Fibroblast of lung (primary cell): ENCODE measurements around the gene CCDC87. TPM values are rescaled to one million over a fixed set of nuclear protein-coding genes. Genes with fewer than 3 reads are reported as not detected.
A peak's percentile ranks its signal among the peaks of the same experiment; 100 is the strongest.

Experiments used
- DNase-seq, 2 donors: peaks; one replicate each; pipeline versions ENCODE4 v3.0.0 to v3.0.0-alpha.2; 2010; ENCODE audit warnings: low read depth in 2 of 2
- H2AFZ ChIP-seq: 2 replicates; pipeline ENCODE4 v1.5.1; 2012; ENCODE audit warnings: low read length, control low read depth, inconsistent platforms
- H3K27ac ChIP-seq: 2 replicates; pipeline ENCODE4 v1.5.1; 2011; ENCODE audit warnings: low read length, control low read depth; ENCODE audit not compliant: insufficient read depth
- H3K27me3 ChIP-seq: 2 replicates; pipeline ENCODE4 v1.5.1; 2011; ENCODE audit warnings: mild to moderate bottlenecking, low read length; ENCODE audit not compliant: control insufficient read depth, insufficient read depth
- H3K36me3 ChIP-seq: 2 replicates; pipeline ENCODE4 v1.5.1; 2011; ENCODE audit warnings: low read length; ENCODE audit not compliant: control insufficient read depth, insufficient read depth
- H3K4me1 ChIP-seq: 2 replicates; pipeline ENCODE4 v1.5.1; 2011; ENCODE audit warnings: low read length; ENCODE audit not compliant: control insufficient read depth, insufficient read depth; ENCODE audit errors: extremely low read depth
- H3K4me2 ChIP-seq: 2 replicates; pipeline ENCODE4 v1.5.1; 2011; ENCODE audit warnings: low read length, control low read depth; ENCODE audit not compliant: insufficient read depth; ENCODE audit errors: extremely low read depth
- H3K4me3 ChIP-seq, 4 experiments: fragments of 200-600 bp in 1 of 4; sonication (generic) in 1 of 4; replicated peaks in 1 of 4; 2 replicates each; pipeline ENCODE4 v1.5.1; 2011 to 2016; ENCODE audit warnings: low read length in 4 of 4, low read depth in 3 of 4, mild to moderate bottlenecking in 3 of 4, control low read depth in 2 of 4, inconsistent platforms in 1 of 4, mixed read lengths in 1 of 4; ENCODE audit not compliant: insufficient read depth in 1 of 4; ENCODE audit errors: control extremely low read depth in 1 of 4
- H3K79me2 ChIP-seq: 2 replicates; pipeline ENCODE4 v1.5.1; 2012; ENCODE audit warnings: mild to moderate bottlenecking, low read length, inconsistent platforms; ENCODE audit not compliant: control insufficient read depth, insufficient read depth
- H3K9ac ChIP-seq: 2 replicates; pipeline ENCODE4 v1.5.1; 2011; ENCODE audit warnings: mild to moderate bottlenecking, low read length, control low read depth; ENCODE audit not compliant: insufficient read depth
- H3K9me3 ChIP-seq: 2 replicates; pipeline ENCODE4 v1.5.1; 2012; ENCODE audit warnings: low read depth, low read length; ENCODE audit not compliant: control insufficient read depth, insufficient read depth
- H4K20me1 ChIP-seq: 2 replicates; pipeline ENCODE4 v1.5.1; 2011; ENCODE audit warnings: low read length; ENCODE audit not compliant: control insufficient read depth, insufficient read depth; ENCODE audit errors: extremely low read depth
- EZH2 ChIP-seq: IDR thresholded peaks from 2 replicates; pipeline ENCODE4 v1.5.1; 2012; ENCODE audit warnings: low read length, control low read depth, mild to moderate bottlenecking; ENCODE audit errors: missing control alignments
- polyA plus RNA-seq, 2 donors: library from polyadenylated mRNA; depleted of rRNA in 1 of 2; stranded (reverse) in 1 of 2; unstranded in 1 of 2; fragments of >200 nt; gene quantifications; 2 replicates each; pipeline ENCODE4 v1.2.1, GENCODE V29; 2011 to 2012; ENCODE audit warnings: missing spikeins in 1 of 2
- total RNA-seq: library from RNA; depleted of rRNA; stranded (reverse); fragments of >200 nt; gene quantifications from 2 replicates; pipeline ENCODE4 v1.2.1, GENCODE V29; 2014
- TF ChIP-seq, protein P1 (sequence below), 2 donors: IDR thresholded peaks in 1 of 2; conservative IDR thresholded peaks in 1 of 2; 1 replicate in 1 of 2; 2 replicates in 1 of 2; pipeline ENCODE4 v1.5.1; 2011 to 2012; ENCODE audit warnings: low read length in 2 of 2, control low read depth in 1 of 2, inconsistent platforms in 1 of 2, low read depth in 1 of 2, mild to moderate bottlenecking in 1 of 2

The CCDC87 gene
- total and polyA plus RNA-seq, 2 donors (not counting 1 experiment from before 2014, with no cell fraction given), result 0.11 to 0.33 TPM

- TF ChIP-seq, protein P1, sequence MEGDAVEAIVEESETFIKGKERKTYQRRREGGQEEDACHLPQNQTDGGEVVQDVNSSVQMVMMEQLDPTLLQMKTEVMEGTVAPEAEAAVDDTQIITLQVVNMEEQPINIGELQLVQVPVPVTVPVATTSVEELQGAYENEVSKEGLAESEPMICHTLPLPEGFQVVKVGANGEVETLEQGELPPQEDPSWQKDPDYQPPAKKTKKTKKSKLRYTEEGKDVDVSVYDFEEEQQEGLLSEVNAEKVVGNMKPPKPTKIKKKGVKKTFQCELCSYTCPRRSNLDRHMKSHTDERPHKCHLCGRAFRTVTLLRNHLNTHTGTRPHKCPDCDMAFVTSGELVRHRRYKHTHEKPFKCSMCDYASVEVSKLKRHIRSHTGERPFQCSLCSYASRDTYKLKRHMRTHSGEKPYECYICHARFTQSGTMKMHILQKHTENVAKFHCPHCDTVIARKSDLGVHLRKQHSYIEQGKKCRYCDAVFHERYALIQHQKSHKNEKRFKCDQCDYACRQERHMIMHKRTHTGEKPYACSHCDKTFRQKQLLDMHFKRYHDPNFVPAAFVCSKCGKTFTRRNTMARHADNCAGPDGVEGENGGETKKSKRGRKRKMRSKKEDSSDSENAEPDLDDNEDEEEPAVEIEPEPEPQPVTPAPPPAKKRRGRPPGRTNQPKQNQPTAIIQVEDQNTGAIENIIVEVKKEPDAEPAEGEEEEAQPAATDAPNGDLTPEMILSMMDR (conservative IDR thresholded peaks at IDR 0.05 in 1 of 2, IDR thresholded peaks at IDR 0.05 in 1 of 2; ENCODE audit: low read depth in 1 of 2, low read length in 2 of 2), result no peak
- TF ChIP-seq EZH2, result no peak
- Histone ChIP-seq H3K9ac (no peak overlapping the region), H2AFZ (no peak overlapping the region), H3K4me3 (no peak overlapping the region), H3K27me3 (peaks cover 4% of the 10 kb centered on the region), H3K36me3 (no peaks in the 10 kb centered on the region), H3K4me1 (no peaks in the 10 kb centered on the region), H3K9me3 (no peaks in the 10 kb centered on the region), H4K20me1 (no peaks in the 10 kb centered on the region), H3K4me2 (no peak overlapping the region), H3K27ac (no peak overlapping the region), H3K79me2 (no peaks in the 10 kb centered on the region)
- DNase-seq, result no peak
Measured at GRCh38 chr11:66570079-66570849, 22.6 kb downstream of the CCDC87 start.

DNA sequence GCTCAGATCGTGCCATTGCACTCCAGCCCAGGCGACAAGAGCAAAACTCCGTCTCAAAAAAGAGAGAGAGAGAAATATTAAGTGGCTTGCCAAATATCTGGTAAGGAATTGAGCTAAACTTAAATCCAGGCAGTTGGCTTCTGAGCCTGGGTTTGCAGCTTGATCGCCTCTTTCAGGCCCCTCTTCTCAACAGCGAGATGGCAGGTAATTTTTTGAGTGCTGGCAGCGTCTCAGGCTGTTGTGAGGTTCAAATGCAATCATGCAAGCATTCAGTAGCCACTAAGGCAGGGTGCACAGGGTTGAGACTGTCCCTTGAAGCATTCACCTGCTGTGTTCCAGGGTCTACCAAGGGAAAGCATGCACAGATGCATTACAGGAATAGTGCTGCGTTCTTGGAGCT lies 23.8 kb downstream of the CCDC87 start:
- Histone ChIP-seq H3K27ac (no peak overlapping the region), H3K4me1 (no peaks in the 10 kb centered on the region), H3K4me2 (no peak overlapping the region), H3K79me2 (no peaks in the 10 kb centered on the region), H3K36me3 (no peaks in the 10 kb centered on the region), H3K4me3 (no peak overlapping the region), H4K20me1 (no peaks in the 10 kb centered on the region), H3K9ac (no peak overlapping the region), H3K9me3 (no peaks in the 10 kb centered on the region), H3K27me3 (peaks cover 4% of the 10 kb centered on the region), H2AFZ (no peak overlapping the region)
- TF ChIP-seq EZH2, result no peak
- TF ChIP-seq, protein P1 (conservative IDR thresholded peaks at IDR 0.05 in 1 of 2, IDR thresholded peaks at IDR 0.05 in 1 of 2; ENCODE audit: low read depth in 1 of 2, low read length in 2 of 2), result no peak
- no peak for DNase-seq

GRCh38 chr11:66568124-66568916 lies 24.5 kb downstream of the CCDC87 start, which contains the start of gene CTSF:
CTSF (minus strand) TSS chr11:66568606; CDS start chr11:66568486, 120 bp downstream.
- H3K36me3 ChIP-seq, result no peaks in the 10 kb centered on the region
- peak within 1 kb of the TSS in 2 of 4 experiments; percentile 24 to 61 for H3K4me3 ChIP-seq
- TF ChIP-seq, protein P1 (conservative IDR thresholded peaks at IDR 0.05 in 1 of 2, IDR thresholded peaks at IDR 0.05 in 1 of 2; ENCODE audit: low read depth in 1 of 2, low read length in 2 of 2), result no peak
- no peak for TF ChIP-seq EZH2
- H3K4me2 ChIP-seq, result peak within 1 kb of the TSS; percentile 79
- no peak within 1 kb of the TSS for H3K9ac ChIP-seq
- no peaks in the 10 kb centered on the region for H3K9me3 ChIP-seq
- peaks cover 4% of the 10 kb centered on the region for H3K27me3 ChIP-seq
- no peaks in the 10 kb centered on the region for H3K79me2 ChIP-seq
- H3K27ac ChIP-seq, result no peak within 1 kb of the TSS
- peak; percentile 60 to 73 for DNase-seq
- no peaks in the 10 kb centered on the region for H4K20me1 ChIP-seq
- peak within 1 kb of the TSS; percentile 22 for H2AFZ ChIP-seq
- no peaks in the 10 kb centered on the region for H3K4me1 ChIP-seq
